C4-2B (cell line): ENCODE measurements around the gene PLXDC2.

Source experiments
- H3K27ac ChIP-seq: fragments of 450-650 bp; 2 replicates; pipeline ENCODE4 v1.5.1; 2017
- ZFX ChIP-seq: fragments of 450-650 bp; IDR thresholded peaks from 2 replicates; pipeline ENCODE4 v1.6.1; 2017
- TF ChIP-seq, protein P1 (sequence below): fragments of 450-650 bp; conservative IDR thresholded peaks from 2 replicates; pipeline ENCODE4 v1.5.1; 2017; ENCODE audit warnings: mild to moderate bottlenecking

The PLXDC2 gene

GRCh38 chr10:20084451-20084850 is 268.2 kb downstream of the PLXDC2 start:
- TF ChIP-seq, protein P1, sequence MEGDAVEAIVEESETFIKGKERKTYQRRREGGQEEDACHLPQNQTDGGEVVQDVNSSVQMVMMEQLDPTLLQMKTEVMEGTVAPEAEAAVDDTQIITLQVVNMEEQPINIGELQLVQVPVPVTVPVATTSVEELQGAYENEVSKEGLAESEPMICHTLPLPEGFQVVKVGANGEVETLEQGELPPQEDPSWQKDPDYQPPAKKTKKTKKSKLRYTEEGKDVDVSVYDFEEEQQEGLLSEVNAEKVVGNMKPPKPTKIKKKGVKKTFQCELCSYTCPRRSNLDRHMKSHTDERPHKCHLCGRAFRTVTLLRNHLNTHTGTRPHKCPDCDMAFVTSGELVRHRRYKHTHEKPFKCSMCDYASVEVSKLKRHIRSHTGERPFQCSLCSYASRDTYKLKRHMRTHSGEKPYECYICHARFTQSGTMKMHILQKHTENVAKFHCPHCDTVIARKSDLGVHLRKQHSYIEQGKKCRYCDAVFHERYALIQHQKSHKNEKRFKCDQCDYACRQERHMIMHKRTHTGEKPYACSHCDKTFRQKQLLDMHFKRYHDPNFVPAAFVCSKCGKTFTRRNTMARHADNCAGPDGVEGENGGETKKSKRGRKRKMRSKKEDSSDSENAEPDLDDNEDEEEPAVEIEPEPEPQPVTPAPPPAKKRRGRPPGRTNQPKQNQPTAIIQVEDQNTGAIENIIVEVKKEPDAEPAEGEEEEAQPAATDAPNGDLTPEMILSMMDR: no peak
- TF ChIP-seq ZFX: no peak
- H3K27ac ChIP-seq: no peak overlapping the region

GRCh38 chr10:20085115-20085514 is 268.9 kb downstream of the PLXDC2 start:
- no peak for TF ChIP-seq ZFX
- TF ChIP-seq, protein P1: no peak
- no peak overlapping the region for H3K27ac ChIP-seq

DNA sequence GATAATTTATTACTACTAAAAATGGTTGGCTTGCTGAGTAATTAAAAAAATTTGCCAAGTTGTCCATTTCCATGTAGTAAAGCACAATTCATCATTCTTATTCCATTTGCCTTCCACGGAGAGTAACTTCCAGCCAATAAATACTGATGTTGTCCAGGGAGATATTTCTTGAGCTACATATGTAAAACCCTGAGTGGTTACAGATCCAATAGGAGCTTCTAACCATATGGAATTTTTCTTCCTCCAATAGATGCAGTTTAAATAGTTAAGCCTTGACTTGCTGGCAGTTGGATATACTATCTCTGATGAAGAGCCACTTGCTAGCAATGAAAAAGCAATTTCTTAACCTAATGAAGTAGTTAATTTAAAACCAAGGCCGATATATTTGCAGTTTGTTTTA is 271.1 kb downstream of the PLXDC2 start:
- TF ChIP-seq, protein P1: no peak
- no peak for TF ChIP-seq ZFX

GRCh38 chr10:20088061-20088701 is 271.9 kb downstream of the PLXDC2 start:
- TF ChIP-seq, protein P1: no peak
- TF ChIP-seq ZFX: no peak
- no peak overlapping the region for H3K27ac ChIP-seq

More for the DNA sequence above, 271.1 kb downstream of the PLXDC2 start:
- H3K27ac ChIP-seq: no peak overlapping the region

- H3K27ac ChIP-seq: no peak overlapping the region
- TF ChIP-seq, protein P1: no peak
- TF ChIP-seq ZFX: no peak
Observed at GRCh38 chr10:20089879-20090278, 273.6 kb downstream of the PLXDC2 start.

DNA sequence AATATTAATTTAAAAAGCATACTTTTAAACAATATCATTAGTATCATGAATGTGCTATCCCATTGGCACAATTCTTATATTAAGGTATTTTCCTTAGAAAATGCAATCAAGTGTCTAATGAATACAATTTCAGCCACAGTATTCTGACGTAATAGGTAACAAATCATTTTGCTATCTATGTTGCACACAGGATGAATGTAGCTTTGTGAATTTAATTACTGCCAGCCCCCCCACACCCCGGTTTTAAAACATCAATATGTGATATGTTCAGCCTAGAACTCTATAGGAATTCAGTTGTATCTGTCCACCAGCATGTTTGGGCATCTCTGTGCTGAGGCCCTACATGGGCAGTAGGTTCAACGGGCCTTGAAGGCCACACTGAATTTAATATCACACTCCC is 274.6 kb downstream of the PLXDC2 start:
- TF ChIP-seq, protein P1: no peak
- TF ChIP-seq ZFX: no peak
- no peak overlapping the region for H3K27ac ChIP-seq

- no peak overlapping the region for H3K27ac ChIP-seq
- no peak for TF ChIP-seq ZFX
- TF ChIP-seq, protein P1: no peak
Observed at GRCh38 chr10:20091698-20092097, 275.5 kb downstream of the PLXDC2 start.
